ENCODE results near the gene WRAP73. TPM values are rescaled to one million over a fixed set of nuclear protein-coding genes. Genes with fewer than 3 reads are reported as not detected.

WRAP73 gene
- polyA plus RNA-seq, 4 donors: 16.2 to 36.9 (median 29.3) TPM

DNA sequence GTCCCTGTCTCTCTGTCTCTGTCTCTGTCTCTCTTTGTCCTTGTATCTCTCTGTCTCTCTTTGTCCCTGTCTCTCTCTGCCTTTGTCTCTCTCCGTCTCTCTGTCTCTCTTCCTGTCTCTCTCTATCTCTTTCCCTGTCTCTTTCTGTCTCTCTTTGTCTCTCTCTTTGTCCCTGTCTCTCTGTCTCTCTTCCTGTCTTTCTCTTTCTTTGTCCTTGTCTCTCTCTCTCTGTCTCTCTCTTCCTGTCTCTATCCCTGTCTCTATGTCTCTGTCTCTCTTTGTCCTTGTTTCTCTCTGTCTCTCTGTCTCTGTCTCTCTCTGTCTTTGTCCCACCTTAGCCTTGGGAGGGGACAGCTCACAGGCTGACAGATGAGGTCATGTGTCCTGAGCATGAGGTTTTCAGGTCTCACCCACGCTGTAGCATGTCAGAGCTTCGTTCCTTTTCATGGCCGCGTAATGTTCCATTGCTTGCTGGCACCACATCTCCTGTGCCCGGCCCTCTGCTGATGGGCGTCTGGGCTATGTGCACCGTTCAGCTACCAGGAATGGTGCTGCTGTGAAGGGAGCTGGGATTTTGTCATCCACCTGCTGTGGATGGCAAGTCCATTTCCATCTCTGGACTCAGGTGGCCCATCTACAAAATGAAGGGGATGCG is 30.0 kb upstream of the WRAP73 start:
- Histone ChIP-seq H3K36me3 (ENCODE audit: control insufficient read depth in 3 of 3, insufficient read depth in 2 of 3, low read depth in 1 of 3, low read length in 3 of 3) (no peaks in the 10 kb centered on the region), H3K27me3 (ENCODE audit: control insufficient read depth in 3 of 3, insufficient read depth in 3 of 3, low read length in 3 of 3) (no peaks in the 10 kb centered on the region), H3K27ac (ENCODE audit: low read depth in 1 of 3, low read length in 2 of 3) (no peak overlapping the region), H3K9me3 (ENCODE audit: control insufficient read depth in 2 of 2, insufficient read depth in 1 of 2, low read depth in 1 of 2, low read length in 1 of 2) (no peaks in the 10 kb centered on the region), H3K4me1 (ENCODE audit: control insufficient read depth in 3 of 3, insufficient read depth in 2 of 3, low read depth in 1 of 3, low read length in 2 of 3) (peaks cover 0 to 3% (median 0%) of the 10 kb centered on the region in 3 donors), H3K4me3 (ENCODE audit: low read depth in 1 of 3, low read length in 3 of 3) (no peak overlapping the region)
- DNase-seq (no peak), FAIRE-seq (no peak)
- WGBS, 3 donors: 92 to 94% (median 94%) methylated on average over 9 of the region's 9 CpGs

DNA sequence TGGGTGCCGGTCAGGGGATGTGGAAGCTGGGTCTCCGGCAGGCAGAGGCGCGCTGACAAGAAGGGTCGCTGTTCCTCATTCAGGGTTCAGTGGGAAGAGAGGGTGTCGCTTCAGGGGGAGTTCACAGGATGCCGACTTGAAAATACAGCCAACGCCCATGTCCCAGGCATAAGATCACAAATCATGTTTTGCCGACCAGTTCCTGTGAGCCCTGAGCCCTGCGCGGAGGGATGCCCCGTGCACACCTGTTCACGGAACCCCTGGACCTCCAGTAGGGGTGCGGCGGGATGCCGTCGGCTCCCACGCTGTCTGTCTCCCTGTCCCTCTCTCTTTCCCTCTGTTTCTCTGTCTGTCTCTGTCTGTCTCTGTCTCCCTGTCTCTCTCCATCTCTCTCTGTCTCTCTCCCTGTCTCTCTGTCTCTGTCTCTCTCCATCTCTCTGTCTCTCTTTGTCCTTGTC is 29.2 kb upstream of the WRAP73 start:
- FAIRE-seq: no peak
- WGBS, 3 donors: 67 to 85% (median 70%) methylated on average over 16 to 18 of the region's 18 CpGs
- no peak overlapping the region for H3K27ac ChIP-seq (ENCODE audit: low read depth in 1 of 3, low read length in 2 of 3)

DNA sequence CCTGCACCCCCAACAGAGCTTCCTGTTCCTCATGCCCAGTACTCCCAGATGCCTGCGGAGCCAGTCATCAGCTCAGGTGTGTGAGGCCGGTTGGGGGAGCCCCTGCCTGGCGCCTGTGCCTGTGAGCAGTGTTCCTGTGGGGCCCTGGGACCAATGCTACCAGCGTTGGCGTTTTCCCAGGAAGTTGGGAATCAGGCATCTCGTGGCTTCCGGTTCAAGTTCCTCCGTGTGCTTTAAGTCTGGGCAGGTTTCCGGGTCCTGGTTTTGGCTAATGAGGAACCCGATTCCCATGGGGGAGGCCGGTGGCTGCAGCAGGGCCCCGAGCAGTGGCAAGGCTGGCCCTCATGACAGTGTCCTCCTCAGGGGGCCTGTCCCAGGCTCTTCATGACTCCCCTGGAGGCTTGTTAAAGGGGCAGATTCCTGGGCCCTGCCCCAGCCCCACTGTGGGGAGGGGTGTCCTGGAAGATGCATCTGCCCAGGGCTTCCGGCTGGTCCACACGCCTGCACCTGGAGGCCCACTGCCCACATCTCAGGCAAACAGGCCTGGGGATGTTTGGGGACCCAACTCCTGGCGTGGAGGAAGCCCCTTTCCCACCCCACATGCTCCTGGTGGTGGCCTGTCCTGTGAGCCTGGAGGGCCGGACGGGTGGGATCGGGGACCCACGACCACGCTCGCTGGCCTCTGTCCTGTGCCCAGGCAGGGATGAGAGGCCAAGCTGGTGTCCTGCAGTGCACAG is 28.6 kb upstream of the WRAP73 start:
- 61 to 66% (median 66%) methylated on average over 21 of the region's 21 CpGs for WGBS, 3 donors
- no peak for DNase-seq

More for the DNA sequence above, 29.2 kb upstream of the WRAP73 start:
- no peaks in the 10 kb centered on the region for H3K27me3 ChIP-seq (ENCODE audit: control insufficient read depth in 3 of 3, insufficient read depth in 3 of 3, low read length in 3 of 3)
- H3K4me1 ChIP-seq (ENCODE audit: control insufficient read depth in 3 of 3, insufficient read depth in 2 of 3, low read depth in 1 of 3, low read length in 2 of 3): peaks cover 0 to 10% (median 0%) of the 10 kb centered on the region in 3 donors
- no peak for DNase-seq
- no peaks in the 10 kb centered on the region for H3K9me3 ChIP-seq (ENCODE audit: control insufficient read depth in 2 of 2, insufficient read depth in 1 of 2, low read depth in 1 of 2, low read length in 1 of 2)
- H3K36me3 ChIP-seq (ENCODE audit: control insufficient read depth in 3 of 3, insufficient read depth in 2 of 3, low read depth in 1 of 3, low read length in 3 of 3): no peaks in the 10 kb centered on the region
- H3K4me3 ChIP-seq (ENCODE audit: low read depth in 1 of 3, low read length in 3 of 3): no peak overlapping the region

DNA sequence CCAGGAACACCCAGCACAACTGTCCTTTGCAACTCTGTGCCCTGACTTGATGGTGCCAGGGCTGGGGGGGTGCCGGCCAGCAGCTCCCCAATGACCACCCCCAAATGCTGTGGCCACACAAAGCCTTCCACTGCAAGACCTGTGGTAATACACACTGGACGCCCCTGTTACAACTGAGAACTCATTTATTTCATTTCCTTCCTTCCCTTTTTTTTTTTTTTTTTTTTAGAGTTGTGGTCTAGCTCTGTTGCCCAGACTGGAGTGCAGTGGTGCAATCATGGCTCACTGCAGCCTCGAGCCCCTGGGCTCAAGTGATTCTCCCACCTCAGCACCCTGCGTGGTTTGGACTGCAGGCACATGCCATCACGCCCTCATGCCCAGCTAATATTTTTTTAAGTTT is 27.6 kb upstream of the WRAP73 start:
- no peak for DNase-seq
- Histone ChIP-seq H3K4me1 (ENCODE audit: control insufficient read depth in 3 of 3, insufficient read depth in 2 of 3, low read depth in 1 of 3, low read length in 2 of 3) (peaks cover 0 to 9% (median 0%) of the 10 kb centered on the region in 3 donors), H3K9me3 (ENCODE audit: control insufficient read depth in 2 of 2, insufficient read depth in 1 of 2, low read depth in 1 of 2, low read length in 1 of 2) (no peaks in the 10 kb centered on the region), H3K27ac (ENCODE audit: low read depth in 1 of 3, low read length in 2 of 3) (no peak overlapping the region), H3K27me3 (ENCODE audit: control insufficient read depth in 3 of 3, insufficient read depth in 3 of 3, low read length in 3 of 3) (no peaks in the 10 kb centered on the region), H3K36me3 (ENCODE audit: control insufficient read depth in 3 of 3, insufficient read depth in 2 of 3, low read depth in 1 of 3, low read length in 3 of 3) (no peaks in the 10 kb centered on the region), H3K4me3 (ENCODE audit: low read depth in 1 of 3, low read length in 3 of 3) (no peak overlapping the region)
- 58 to 74% (median 63%) methylated on average over 5 of the region's 5 CpGs for WGBS, 3 donors
- no peak for FAIRE-seq

More for the DNA sequence above, 28.6 kb upstream of the WRAP73 start:
- Histone ChIP-seq H3K36me3 (ENCODE audit: control insufficient read depth in 3 of 3, insufficient read depth in 2 of 3, low read depth in 1 of 3, low read length in 3 of 3) (no peaks in the 10 kb centered on the region), H3K27me3 (ENCODE audit: control insufficient read depth in 3 of 3, insufficient read depth in 3 of 3, low read length in 3 of 3) (no peaks in the 10 kb centered on the region), H3K27ac (ENCODE audit: low read depth in 1 of 3, low read length in 2 of 3) (no peak overlapping the region), H3K4me1 (ENCODE audit: control insufficient read depth in 3 of 3, insufficient read depth in 2 of 3, low read depth in 1 of 3, low read length in 2 of 3) (peaks cover 0 to 9% (median 0%) of the 10 kb centered on the region in 3 donors), H3K4me3 (ENCODE audit: low read depth in 1 of 3, low read length in 3 of 3) (no peak overlapping the region), H3K9me3 (ENCODE audit: control insufficient read depth in 2 of 2, insufficient read depth in 1 of 2, low read depth in 1 of 2, low read length in 1 of 2) (no peaks in the 10 kb centered on the region)
- FAIRE-seq: no peak

- H3K27ac ChIP-seq (ENCODE audit: low read depth in 1 of 3, low read length in 2 of 3): no peak overlapping the region
- FAIRE-seq (no peak), DNase-seq (no peak)
- peaks cover 0 to 3% (median 0%) of the 10 kb centered on the region in 3 donors for H3K27me3 ChIP-seq (ENCODE audit: control insufficient read depth in 3 of 3, insufficient read depth in 3 of 3, low read length in 3 of 3)
- H3K9me3 ChIP-seq (ENCODE audit: control insufficient read depth in 2 of 2, insufficient read depth in 1 of 2, low read depth in 1 of 2, low read length in 1 of 2): no peaks in the 10 kb centered on the region
- 57 to 66% (median 61%) methylated on average over 18 to 22 of the region's 22 CpGs for WGBS, 3 donors
- no peaks in the 10 kb centered on the region for H3K36me3 ChIP-seq (ENCODE audit: control insufficient read depth in 3 of 3, insufficient read depth in 2 of 3, low read depth in 1 of 3, low read length in 3 of 3)
- peaks cover 0 to 9% (median 0%) of the 10 kb centered on the region in 3 donors for H3K4me1 ChIP-seq (ENCODE audit: control insufficient read depth in 3 of 3, insufficient read depth in 2 of 3, low read depth in 1 of 3, low read length in 2 of 3)
- H3K4me3 ChIP-seq (ENCODE audit: low read depth in 1 of 3, low read length in 3 of 3): no peak overlapping the region
These were observed 26.9 kb upstream of the WRAP73 start for GRCh38 chr1:3676581-3677470.

DNA sequence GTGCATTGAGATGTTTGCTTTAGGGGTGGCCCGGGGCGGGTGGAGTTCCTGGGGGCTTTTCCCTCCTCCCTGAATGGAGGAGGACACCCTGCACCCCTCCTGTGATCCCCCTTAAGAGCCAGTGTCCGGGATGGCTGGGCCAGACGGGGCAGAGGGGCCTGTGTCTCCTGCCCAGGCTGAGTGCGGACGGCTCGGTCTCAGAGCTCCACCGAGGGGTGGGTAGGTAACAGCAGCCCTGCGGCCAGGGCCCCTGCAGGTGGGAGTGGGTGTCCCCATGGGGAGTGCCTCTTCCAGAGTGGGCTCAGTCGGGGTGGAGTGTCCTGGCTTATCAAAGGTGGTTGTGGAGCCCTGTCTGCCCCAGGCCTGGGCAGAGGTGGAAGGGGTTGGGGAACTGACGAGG is 25.5 kb upstream of the WRAP73 start:
- no peak for DNase-seq
- WGBS, 3 donors: 65 to 77% (median 73%) methylated on average over 11 of the region's 11 CpGs
- Histone ChIP-seq H3K4me1 (ENCODE audit: control insufficient read depth in 3 of 3, insufficient read depth in 2 of 3, low read depth in 1 of 3, low read length in 2 of 3) (peaks cover 0 to 9% (median 0%) of the 10 kb centered on the region in 3 donors), H3K27ac (ENCODE audit: low read depth in 1 of 3, low read length in 2 of 3) (no peak overlapping the region), H3K4me3 (ENCODE audit: low read depth in 1 of 3, low read length in 3 of 3) (no peak overlapping the region), H3K36me3 (ENCODE audit: control insufficient read depth in 3 of 3, insufficient read depth in 2 of 3, low read depth in 1 of 3, low read length in 3 of 3) (no peaks in the 10 kb centered on the region), H3K27me3 (ENCODE audit: control insufficient read depth in 3 of 3, insufficient read depth in 3 of 3, low read length in 3 of 3) (peaks cover 0 to 11% (median 0%) of the 10 kb centered on the region in 3 donors), H3K9me3 (ENCODE audit: control insufficient read depth in 2 of 2, insufficient read depth in 1 of 2, low read depth in 1 of 2, low read length in 1 of 2) (no peaks in the 10 kb centered on the region)
- FAIRE-seq: no peak

DNA sequence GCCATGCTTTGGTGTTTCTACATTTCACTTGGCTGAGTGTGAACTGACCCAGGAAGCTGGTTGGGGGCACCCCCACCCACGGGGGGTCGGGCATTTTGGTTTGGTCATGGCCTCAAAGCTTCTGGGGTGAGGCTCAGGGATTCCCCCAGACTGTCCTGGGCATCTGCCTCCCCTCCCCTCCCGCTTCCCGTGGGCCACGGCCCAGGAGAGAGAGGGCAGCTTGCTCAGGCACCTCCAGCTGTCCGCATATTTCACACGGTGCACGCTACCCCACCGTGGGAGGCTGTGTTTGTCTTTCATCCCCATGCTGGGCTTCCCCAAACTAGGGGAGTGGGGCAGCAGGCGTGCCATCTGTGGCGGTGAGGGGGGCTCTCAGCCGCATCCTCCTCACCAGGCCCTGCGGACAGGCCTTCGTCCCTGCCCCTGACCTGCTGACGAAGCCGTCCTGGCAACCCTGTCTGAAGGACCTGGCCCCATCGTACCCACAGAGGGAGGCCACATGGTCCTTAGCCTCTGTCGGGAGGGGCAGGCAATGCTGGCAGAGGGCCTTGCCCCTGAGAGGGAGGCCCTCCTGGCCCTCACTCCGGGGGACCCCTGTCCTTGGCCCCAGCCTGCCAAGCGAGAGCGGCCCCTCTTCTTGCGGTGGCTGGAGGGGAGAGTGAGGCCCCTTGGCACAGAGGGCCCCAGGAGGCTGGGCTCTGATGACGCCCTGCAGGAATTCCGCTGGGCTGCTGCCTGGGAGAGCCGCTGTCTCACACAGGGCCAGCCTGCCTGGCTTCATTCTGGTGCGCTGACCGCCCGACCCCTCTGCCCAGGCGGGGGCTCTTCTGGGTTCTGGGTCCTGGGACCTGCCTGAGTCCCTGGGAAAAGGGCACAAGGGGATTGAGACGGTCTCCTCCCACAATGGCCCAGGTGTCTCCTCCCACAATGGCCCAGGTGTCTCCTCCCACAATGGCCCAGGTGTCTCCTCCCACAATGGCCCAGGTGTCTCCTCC is 24.5 kb upstream of the WRAP73 start:
- DNase-seq (peak; percentile 33 to 71), FAIRE-seq (no peak)
- Histone ChIP-seq H3K36me3 (ENCODE audit: control insufficient read depth in 3 of 3, insufficient read depth in 2 of 3, low read depth in 1 of 3, low read length in 3 of 3) (no peaks in the 10 kb centered on the region), H3K27me3 (ENCODE audit: control insufficient read depth in 3 of 3, insufficient read depth in 3 of 3, low read length in 3 of 3) (peaks cover 0 to 11% (median 0%) of the 10 kb centered on the region in 3 donors), H3K27ac (ENCODE audit: low read depth in 1 of 3, low read length in 2 of 3) (peak overlapping the region in 1 of 3 donors; percentile 38), H3K4me3 (ENCODE audit: low read depth in 1 of 3, low read length in 3 of 3) (peak overlapping the region in 1 of 3 donors; percentile 19), H3K4me1 (ENCODE audit: control insufficient read depth in 3 of 3, insufficient read depth in 2 of 3, low read depth in 1 of 3, low read length in 2 of 3) (peaks cover 0 to 9% (median 0%) of the 10 kb centered on the region in 3 donors), H3K9me3 (ENCODE audit: control insufficient read depth in 2 of 2, insufficient read depth in 1 of 2, low read depth in 1 of 2, low read length in 1 of 2) (no peaks in the 10 kb centered on the region)
- WGBS, 3 donors: 34 to 57% (median 36%) methylated on average over 25 to 30 of the region's 30 CpGs
